Astrocyte (in vitro differentiated cells and primary cell): ENCODE measurements around the gene PI4K2A. TPM values are rescaled to one million over a fixed set of nuclear protein-coding genes. Genes with fewer than 3 reads are reported as not detected.

Experiments used
- DNase-seq: peaks from one replicate; pipeline ENCODE4 v3.0.0-alpha.2; 2010; ENCODE audit warnings: low read depth
- FAIRE-seq: peaks from 2 replicates; lab custom pipeline; 2011; peaks lifted over from hg19 to GRCh38; lab: Jason Lieb, UNC
- H2AFZ ChIP-seq: 2 replicates; pipeline ENCODE4 v1.6.0; 2012; ENCODE audit warnings: low read depth, low read length, inconsistent platforms
- H3K27ac ChIP-seq: 2 replicates; pipeline ENCODE4 v1.5.1; 2011; ENCODE audit warnings: low read depth, low read length, inconsistent platforms
- H3K27me3 ChIP-seq: 2 replicates; pipeline ENCODE4 v1.6.0; 2011; ENCODE audit warnings: low read length, inconsistent platforms; ENCODE audit not compliant: insufficient read depth
- H3K36me3 ChIP-seq: 2 replicates; pipeline ENCODE4 v1.5.1; 2011; ENCODE audit warnings: low read length, inconsistent platforms; ENCODE audit not compliant: insufficient read depth
- H3K4me1 ChIP-seq: 2 replicates; pipeline ENCODE4 v1.5.1; 2011; ENCODE audit warnings: low read length, inconsistent platforms; ENCODE audit not compliant: insufficient read depth
- H3K4me2 ChIP-seq: 2 replicates; pipeline ENCODE4 v1.6.0; 2012; ENCODE audit warnings: low read length, inconsistent platforms
- H3K4me3 ChIP-seq: 2 replicates; pipeline ENCODE4 v1.5.1; 2011; ENCODE audit warnings: low read depth, mild to moderate bottlenecking, low read length, inconsistent platforms; ENCODE audit not compliant: insufficient read depth
- H3K79me2 ChIP-seq: 2 replicates; pipeline ENCODE4 v1.6.0; 2012; ENCODE audit warnings: mild to moderate bottlenecking, low read length, inconsistent platforms; ENCODE audit not compliant: insufficient read depth
- H3K9ac ChIP-seq: 2 replicates; pipeline ENCODE4 v1.6.0; 2012; ENCODE audit warnings: mild to moderate bottlenecking, low read length, inconsistent platforms
- H3K9me3 ChIP-seq: 2 replicates; pipeline ENCODE4 v1.5.1; 2012; ENCODE audit warnings: low read depth, mild to moderate bottlenecking, low read length, inconsistent platforms; ENCODE audit not compliant: insufficient read depth
- H4K20me1 ChIP-seq: 2 replicates; pipeline ENCODE4 v1.6.0; 2012; ENCODE audit warnings: low read length, inconsistent platforms; ENCODE audit not compliant: insufficient read depth
- H3K27ac Mint-ChIP-seq: one replicate; pipeline ENCODE4 v1.8.0; 2021; ENCODE audit warnings: mild to moderate bottlenecking, mixed read lengths; ENCODE audit not compliant: unreplicated experiment
- H3K27me3 Mint-ChIP-seq: one replicate; pipeline ENCODE4 v1.8.0; 2021; ENCODE audit warnings: low read depth, mixed read lengths; ENCODE audit not compliant: unreplicated experiment
- H3K36me3 Mint-ChIP-seq: one replicate; pipeline ENCODE4 v1.8.0; 2021; ENCODE audit warnings: low read depth, mixed read lengths; ENCODE audit not compliant: unreplicated experiment
- H3K4me1 Mint-ChIP-seq: one replicate; pipeline ENCODE4 v1.8.0; 2021; ENCODE audit warnings: low read depth, mixed read lengths; ENCODE audit not compliant: unreplicated experiment
- H3K4me3 Mint-ChIP-seq: one replicate; pipeline ENCODE4 v1.8.0; 2021; ENCODE audit warnings: mild to moderate bottlenecking, moderate library complexity, mixed read lengths; ENCODE audit not compliant: unreplicated experiment
- H3K9me3 Mint-ChIP-seq: one replicate; pipeline ENCODE4 v1.8.0; 2021; ENCODE audit warnings: mild to moderate bottlenecking, mixed read lengths; ENCODE audit not compliant: unreplicated experiment
- CTCF ChIP-seq: IDR thresholded peaks from 2 replicates; pipeline ENCODE4 v1.5.1; 2011; ENCODE audit warnings: low read depth, mild to moderate bottlenecking, inconsistent platforms, low read length, moderate library complexity; ENCODE audit not compliant: insufficient read depth
- EZH2 ChIP-seq: IDR thresholded peaks from 2 replicates; pipeline ENCODE4 v1.6.1; 2012; ENCODE audit warnings: mild to moderate bottlenecking, low read length, inconsistent platforms; ENCODE audit not compliant: insufficient read depth
- total RNA-seq: library from RNA; stranded (reverse); gene quantifications from 2 replicates; pipeline ENCODE4 v1.2.1, GENCODE V29; 2021

Gene PI4K2A
- total RNA-seq, 1 donor from 2014 or later, result 37.8 TPM

DNA sequence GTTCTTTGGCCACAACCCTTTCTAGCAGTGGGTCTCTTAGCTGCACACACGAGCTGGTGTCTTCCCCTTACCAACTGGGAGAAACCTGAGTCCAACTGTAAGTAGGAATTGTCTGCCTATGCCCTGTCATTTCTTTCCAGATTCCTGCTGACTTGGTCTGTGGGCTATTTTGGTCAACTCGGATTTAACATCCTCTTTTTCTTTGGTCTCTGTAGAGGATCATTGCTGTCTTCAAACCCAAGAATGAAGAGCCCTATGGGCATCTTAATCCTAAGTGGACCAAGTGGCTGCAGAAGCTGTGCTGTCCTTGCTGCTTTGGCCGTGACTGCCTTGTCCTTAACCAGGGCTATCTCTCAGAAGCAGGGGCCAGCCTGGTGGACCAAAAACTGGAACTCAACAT lies 10.3 kb downstream of the PI4K2A start:
- no peak overlapping the region for H3K4me2 ChIP-seq
- H3K9me3 ChIP-seq, result no peaks in the 10 kb centered on the region
- H3K36me3 ChIP-seq, result peaks cover 21% of the 10 kb centered on the region
- H3K4me3 ChIP-seq, result no peak overlapping the region
- H4K20me1 ChIP-seq, result no peaks in the 10 kb centered on the region
- H2AFZ ChIP-seq, result no peak overlapping the region
- peaks cover 25% of the 10 kb centered on the region for H3K4me1 Mint-ChIP-seq
- H3K27ac Mint-ChIP-seq, result no peak overlapping the region
- DNase-seq, result no peak
- no peak for TF ChIP-seq CTCF
- no peak for TF ChIP-seq EZH2
- peaks cover 20% of the 10 kb centered on the region for H3K4me1 ChIP-seq
- no peak overlapping the region for H3K27ac ChIP-seq
- no peaks in the 10 kb centered on the region for H3K27me3 Mint-ChIP-seq
- H3K79me2 ChIP-seq, result peaks cover 35% of the 10 kb centered on the region
- H3K36me3 Mint-ChIP-seq, result peaks cover 16% of the 10 kb centered on the region
- no peak overlapping the region for H3K4me3 Mint-ChIP-seq
- H3K27me3 ChIP-seq, result no peaks in the 10 kb centered on the region
- H3K9ac ChIP-seq, result no peak overlapping the region
- no peaks in the 10 kb centered on the region for H3K9me3 Mint-ChIP-seq
- no peak for FAIRE-seq

DNA sequence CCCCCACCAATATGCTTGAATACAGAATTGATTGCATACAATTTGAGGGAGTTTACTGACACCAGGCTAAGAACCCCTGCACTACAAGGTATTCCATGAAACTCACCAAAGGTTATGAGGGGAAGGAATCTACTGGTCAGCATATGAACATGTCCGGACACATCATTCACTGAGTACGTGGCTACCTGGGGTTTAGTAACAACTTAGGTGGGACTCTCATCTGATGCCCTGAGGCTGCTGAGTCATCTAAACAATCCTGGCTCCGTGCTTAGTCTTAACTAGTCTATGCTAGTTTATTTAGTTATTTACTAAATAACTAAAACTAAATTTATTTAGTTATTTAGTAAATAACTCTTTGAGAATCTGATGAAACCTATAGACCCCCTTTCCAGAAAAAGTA lies 11.3 kb downstream of the PI4K2A start:
- TF ChIP-seq CTCF, result no peak
- no peak for TF ChIP-seq EZH2
- FAIRE-seq, result no peak
- no peak for DNase-seq
- Histone ChIP-seq H3K4me1 (peaks cover 20% of the 10 kb centered on the region), H3K9me3 (no peaks in the 10 kb centered on the region), H3K27me3 (no peaks in the 10 kb centered on the region), H3K4me2 (no peak overlapping the region), H2AFZ (no peak overlapping the region), H3K4me3 (no peak overlapping the region), H3K36me3 (peaks cover 31% of the 10 kb centered on the region), H3K27ac (no peak overlapping the region), H4K20me1 (peaks cover 2% of the 10 kb centered on the region), H3K9ac (no peak overlapping the region), H3K79me2 (peaks cover 30% of the 10 kb centered on the region)
- Mint-ChIP-seq H3K27ac (peak overlapping the region; percentile 47), H3K9me3 (no peaks in the 10 kb centered on the region), H3K4me3 (no peak overlapping the region), H3K4me1 (peaks cover 25% of the 10 kb centered on the region), H3K27me3 (no peaks in the 10 kb centered on the region), H3K36me3 (peaks cover 18% of the 10 kb centered on the region)

DNA sequence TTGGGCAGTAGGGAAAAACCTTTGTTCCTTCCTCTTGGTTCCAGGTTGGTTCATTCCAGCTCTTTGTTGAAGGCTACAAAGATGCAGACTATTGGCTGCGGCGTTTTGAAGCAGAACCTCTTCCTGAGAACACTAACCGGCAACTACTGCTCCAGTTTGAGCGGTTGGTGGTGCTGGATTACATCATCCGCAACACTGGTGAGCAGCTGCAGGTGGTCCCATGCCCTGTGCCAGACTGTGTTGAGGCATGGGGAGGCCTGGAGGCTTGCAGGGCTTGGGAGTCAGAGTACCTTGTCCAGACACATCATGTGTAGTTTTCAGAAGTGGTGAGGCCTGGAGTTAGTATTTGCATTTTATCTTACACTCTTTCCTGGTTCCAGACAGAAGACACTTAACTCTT lies 16.3 kb downstream of the PI4K2A start:
- no peak for TF ChIP-seq EZH2
- no peak for TF ChIP-seq CTCF
- DNase-seq (no peak), FAIRE-seq (no peak)
- H3K4me3 Mint-ChIP-seq, result no peak overlapping the region
- no peak overlapping the region for H3K9ac ChIP-seq
- peaks cover under 1% of the 10 kb centered on the region for H3K79me2 ChIP-seq
- H3K27ac ChIP-seq, result no peak overlapping the region
- peaks cover 42% of the 10 kb centered on the region for H3K36me3 ChIP-seq
- H3K4me1 ChIP-seq, result peaks cover 3% of the 10 kb centered on the region
- H3K27me3 Mint-ChIP-seq, result no peaks in the 10 kb centered on the region
- peaks cover 4% of the 10 kb centered on the region for H3K4me1 Mint-ChIP-seq
- no peak overlapping the region for H3K4me2 ChIP-seq
- no peak overlapping the region for H3K27ac Mint-ChIP-seq
- peaks cover 8% of the 10 kb centered on the region for H4K20me1 ChIP-seq
- peaks cover 22% of the 10 kb centered on the region for H3K36me3 Mint-ChIP-seq
- H2AFZ ChIP-seq, result no peak overlapping the region
- no peak overlapping the region for H3K4me3 ChIP-seq
- no peaks in the 10 kb centered on the region for H3K27me3 ChIP-seq
- H3K9me3 ChIP-seq, result no peaks in the 10 kb centered on the region
- H3K9me3 Mint-ChIP-seq, result no peaks in the 10 kb centered on the region
